Testis (tissue), 2 donors: ENCODE results near the gene PLA2G12A.

Experiments used
- CTCF ChIP-seq, 3 experiments: fragments of 450-650 bp in 2 of 3; fragments of 200-600 bp in 1 of 3; sonication (generic) in 1 of 3; IDR thresholded peaks; one replicate each; pipeline ENCODE4 v1.5.1; 2016 to 2019; ENCODE audit warnings: antibody characterized with exemption in 3 of 3, mild to moderate bottlenecking in 2 of 3, moderate library complexity in 1 of 3
- POLR2A ChIP-seq: fragments of 450-650 bp; IDR thresholded peaks from one replicate; pipeline ENCODE4 v1.6.1; 2017; ENCODE audit warnings: antibody characterized with exemption, mild to moderate bottlenecking, moderate library complexity

GRCh38 chr4:109721033-109721432, 8.8 kb downstream of the PLA2G12A start:
- no peak for TF ChIP-seq CTCF (IDR thresholded peaks at IDR 0.05)
- no peak for TF ChIP-seq POLR2A
